GM21381 (cell line): Measurements from ENCODE around the gene ITSN2.

Experiments used
- ATAC-seq: cut with Tn5 transposase; IDR thresholded peaks from one replicate; pipeline ENCODE4 v1.9.1; 2021; ENCODE audit warnings: mild to moderate bottlenecking, moderate library complexity; ENCODE audit not compliant: unreplicated experiment

Gene ITSN2

GRCh38 chr2:24190503-24190902 lies 169.8 kb downstream of the ITSN2 start:
- no peak for ATAC-seq

GRCh38 chr2:24189551-24189950 lies 170.8 kb downstream of the ITSN2 start:
- ATAC-seq, result no peak

- no peak for ATAC-seq
These were observed 176.8 kb downstream of the ITSN2 start for GRCh38 chr2:24183366-24184069.

- ATAC-seq, result no peak
These were observed 177.8 kb downstream of the ITSN2 start for GRCh38 chr2:24182507-24182906.

- ATAC-seq, result no peak
These were observed 178.5 kb downstream of the ITSN2 start for GRCh38 chr2:24181849-24182248.

- no peak for ATAC-seq
These were observed 180.7 kb downstream of the ITSN2 start for GRCh38 chr2:24179683-24180082.

- ATAC-seq, result no peak
These were observed 184.0 kb downstream of the ITSN2 start for GRCh38 chr2:24176326-24176725.

GRCh38 chr2:24175631-24176187 lies 184.6 kb downstream of the ITSN2 start:
- ATAC-seq, result no peak

GRCh38 chr2:24174851-24175277 lies 185.5 kb downstream of the ITSN2 start, which contains the start of gene FAM228A:
Gene FAM228A, plus strand, starts transcription at chr2:24175053. Its CDS starts 428 bp downstream, at chr2:24175481.
- ATAC-seq, result no peak

- no peak for ATAC-seq
These were observed 191.3 kb downstream of the ITSN2 start for GRCh38 chr2:24169023-24169422.

GRCh38 chr2:24164416-24164973 lies 195.8 kb downstream of the ITSN2 start:
- ATAC-seq, result peak; percentile 43

- ATAC-seq, result no peak
These were observed 196.7 kb downstream of the ITSN2 start for GRCh38 chr2:24163601-24164000.

GRCh38 chr2:24163186-24163585 lies 197.2 kb downstream of the ITSN2 start:
- no peak for ATAC-seq

GRCh38 chr2:24162494-24162893 lies 197.8 kb downstream of the ITSN2 start:
- ATAC-seq, result no peak

- no peak for ATAC-seq
These were observed 199.6 kb downstream of the ITSN2 start for GRCh38 chr2:24160761-24161160.

GRCh38 chr2:24159708-24160107 lies 200.6 kb downstream of the ITSN2 start:
- ATAC-seq, result no peak

- ATAC-seq, result no peak
These were observed 202.2 kb downstream of the ITSN2 start for GRCh38 chr2:24158131-24158530.

- no peak for ATAC-seq
These were observed 206.9 kb downstream of the ITSN2 start for GRCh38 chr2:24153478-24153877.
